Endodermal cell (in vitro differentiated cells): ENCODE data around the gene ITFG2. TPM values are rescaled to one million over a fixed set of nuclear protein-coding genes. Genes with fewer than 3 reads are reported as not detected.

Experiments used
- DNase-seq: peaks from one replicate; pipeline ENCODE4 v3.0.0-alpha.2; 2017
- H3K27ac ChIP-seq: 2 replicates; pipeline ENCODE4 v1.5.1; 2013; ENCODE audit warnings: mild to moderate bottlenecking, low read depth, low read length, moderate library complexity
- H3K27me3 ChIP-seq: 2 replicates; pipeline ENCODE4 v1.6.1; 2013; ENCODE audit warnings: mild to moderate bottlenecking, low read length, moderate library complexity; ENCODE audit not compliant: insufficient read depth, control insufficient read depth, poor library complexity, severe bottlenecking
- H3K36me3 ChIP-seq: 2 replicates; pipeline ENCODE4 v1.7.0; 2013; ENCODE audit warnings: mild to moderate bottlenecking, low read length, moderate library complexity; ENCODE audit not compliant: control insufficient read depth, insufficient read depth
- H3K4me1 ChIP-seq: one replicate; pipeline ENCODE4 v1.7.0; 2013; ENCODE audit warnings: low read length; ENCODE audit not compliant: control insufficient read depth, insufficient read depth
- H3K4me3 ChIP-seq: 2 replicates; pipeline ENCODE4 v1.5.1; 2013; ENCODE audit warnings: mild to moderate bottlenecking, low read length, moderate library complexity
- H3K9ac ChIP-seq: 2 replicates; pipeline ENCODE4 v1.6.1; 2013; ENCODE audit warnings: mild to moderate bottlenecking, low read length, moderate library complexity; ENCODE audit not compliant: poor library complexity, severe bottlenecking; ENCODE audit errors: extremely low read depth
- H3K9me3 ChIP-seq: 2 replicates; pipeline ENCODE4 v1.6.1; 2013; ENCODE audit warnings: mild to moderate bottlenecking, low read length, moderate library complexity; ENCODE audit not compliant: control insufficient read depth
- H3K27ac Mint-ChIP-seq: 2 replicates; pipeline ENCODE4 v1.8.0; 2020; ENCODE audit warnings: mixed read lengths
- H3K27me3 Mint-ChIP-seq: 2 replicates; pipeline ENCODE4 v1.8.0; 2021; ENCODE audit warnings: mild to moderate bottlenecking, mixed read lengths; ENCODE audit not compliant: insufficient read depth
- H3K36me3 Mint-ChIP-seq: 2 replicates; pipeline ENCODE4 v1.8.0; 2020; ENCODE audit warnings: low read depth, mixed read lengths
- H3K4me1 Mint-ChIP-seq: 2 replicates; pipeline ENCODE4 v1.8.0; 2020; ENCODE audit warnings: mixed read lengths
- H3K4me3 Mint-ChIP-seq: 2 replicates; pipeline ENCODE4 v1.8.0; 2020; ENCODE audit warnings: mild to moderate bottlenecking, moderate library complexity, mixed read lengths
- H3K9me3 Mint-ChIP-seq: 2 replicates; pipeline ENCODE4 v1.8.0; 2020; ENCODE audit warnings: mild to moderate bottlenecking, mixed read lengths
- WGBS, 2 experiments: methylation state at CpG; one replicate each; pipeline versions ENCODE4 v1.1.5 to v1.1.7; 2013; ENCODE audit warnings: missing lambda C conversion rate in 2 of 2, mixed read lengths in 1 of 2; ENCODE audit not compliant: insufficient coverage in 1 of 2, insufficient read length in 1 of 2; 5-methylcytosine and 5-hydroxymethylcytosine counted together
- total RNA-seq, 2 donors: library from RNA; stranded (reverse); fragmentation: NEBNext Ultra II Directional in 1 of 2; extraction: Animal tissue kit (Norgen Biotek cat#: 25700) in 1 of 2; gene quantifications; 2 replicates in 1 of 2; 3 replicates in 1 of 2; pipeline ENCODE4 v1.2.1, GENCODE V29; 2021
- TF ChIP-seq, protein P1 (sequence below): fragments of 200-600 bp; sonication (generic); conservative IDR thresholded peaks from 2 replicates; pipeline ENCODE4 v1.5.0; 2021; ENCODE audit warnings: antibody characterized with exemption, mild to moderate bottlenecking

ITFG2 gene
- total RNA-seq, 2 donors from 2014 or later = 22.5 to 59.5 TPM

DNA sequence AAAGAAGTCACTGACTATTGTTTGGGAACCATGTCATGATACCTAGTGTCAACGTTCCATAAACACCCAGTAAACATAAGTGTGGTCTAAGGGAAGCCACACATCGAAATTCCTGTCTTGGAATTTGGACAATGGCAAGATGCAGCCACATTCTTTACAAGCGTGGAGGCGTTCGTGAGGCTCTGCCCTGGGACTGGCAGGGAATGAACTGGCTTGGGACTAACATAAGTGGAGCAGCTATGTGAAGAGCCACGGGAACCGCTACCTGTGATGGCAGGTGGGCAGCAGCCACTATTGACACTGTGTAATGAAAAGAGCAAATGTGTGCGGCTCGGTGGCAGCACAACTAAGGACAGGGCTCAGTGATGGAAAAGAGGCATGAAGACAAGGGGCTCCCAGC lies 32.3 kb downstream of the ITFG2 start:
- Mint-ChIP-seq H3K4me3 (no peak overlapping the region), H3K4me1 (peaks cover 15% of the 10 kb centered on the region), H3K27ac (no peak overlapping the region), H3K27me3 (peaks cover 8% of the 10 kb centered on the region), H3K36me3 (peaks cover 7% of the 10 kb centered on the region), H3K9me3 (no peaks in the 10 kb centered on the region)
- Histone ChIP-seq H3K27ac (no peak overlapping the region), H3K27me3 (no peaks in the 10 kb centered on the region), H3K9ac (no peak overlapping the region), H3K4me3 (no peak overlapping the region), H3K4me1 (peaks cover 5% of the 10 kb centered on the region), H3K36me3 (no peaks in the 10 kb centered on the region), H3K9me3 (no peaks in the 10 kb centered on the region)
- 91 to 95% methylated on average over 8 to 9 of the region's 9 CpGs for WGBS, 2 experiments
- TF ChIP-seq, protein P1, sequence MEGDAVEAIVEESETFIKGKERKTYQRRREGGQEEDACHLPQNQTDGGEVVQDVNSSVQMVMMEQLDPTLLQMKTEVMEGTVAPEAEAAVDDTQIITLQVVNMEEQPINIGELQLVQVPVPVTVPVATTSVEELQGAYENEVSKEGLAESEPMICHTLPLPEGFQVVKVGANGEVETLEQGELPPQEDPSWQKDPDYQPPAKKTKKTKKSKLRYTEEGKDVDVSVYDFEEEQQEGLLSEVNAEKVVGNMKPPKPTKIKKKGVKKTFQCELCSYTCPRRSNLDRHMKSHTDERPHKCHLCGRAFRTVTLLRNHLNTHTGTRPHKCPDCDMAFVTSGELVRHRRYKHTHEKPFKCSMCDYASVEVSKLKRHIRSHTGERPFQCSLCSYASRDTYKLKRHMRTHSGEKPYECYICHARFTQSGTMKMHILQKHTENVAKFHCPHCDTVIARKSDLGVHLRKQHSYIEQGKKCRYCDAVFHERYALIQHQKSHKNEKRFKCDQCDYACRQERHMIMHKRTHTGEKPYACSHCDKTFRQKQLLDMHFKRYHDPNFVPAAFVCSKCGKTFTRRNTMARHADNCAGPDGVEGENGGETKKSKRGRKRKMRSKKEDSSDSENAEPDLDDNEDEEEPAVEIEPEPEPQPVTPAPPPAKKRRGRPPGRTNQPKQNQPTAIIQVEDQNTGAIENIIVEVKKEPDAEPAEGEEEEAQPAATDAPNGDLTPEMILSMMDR = no peak
- no peak for DNase-seq

DNA sequence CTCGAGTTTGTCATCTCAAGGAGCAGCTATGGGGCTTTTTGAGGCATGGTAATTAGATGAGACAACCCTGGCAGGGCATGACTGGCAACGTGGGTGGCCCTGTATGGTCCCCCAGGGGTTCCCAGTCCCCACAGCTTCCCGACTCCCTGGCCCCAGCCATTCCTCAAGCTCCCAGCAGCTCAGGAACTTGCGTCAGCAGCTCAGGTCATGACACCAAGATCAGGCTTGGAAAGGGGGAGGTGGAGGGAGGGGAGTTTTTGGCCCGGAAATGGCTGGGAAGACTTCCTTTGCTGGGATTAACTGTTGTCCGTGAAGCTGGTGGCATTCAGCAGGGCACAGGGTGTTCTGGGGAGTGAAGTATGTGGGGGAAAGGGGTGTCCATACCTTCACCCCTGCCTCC lies 32.8 kb downstream of the ITFG2 start:
- Mint-ChIP-seq H3K9me3 (no peaks in the 10 kb centered on the region), H3K27ac (no peak overlapping the region), H3K4me3 (no peak overlapping the region), H3K36me3 (peaks cover 4% of the 10 kb centered on the region), H3K4me1 (peaks cover 16% of the 10 kb centered on the region), H3K27me3 (peaks cover 8% of the 10 kb centered on the region)
- DNase-seq = peak; percentile 70
- peak overlapping the region; percentile 47 for H3K27ac ChIP-seq
- no peaks in the 10 kb centered on the region for H3K9me3 ChIP-seq
- H3K27me3 ChIP-seq = no peaks in the 10 kb centered on the region
- H3K4me1 ChIP-seq = peaks cover 5% of the 10 kb centered on the region
- H3K4me3 ChIP-seq = no peak overlapping the region
- WGBS, 2 experiments = 43 to 69% methylated on average over 1 to 6 of the region's 6 CpGs
- TF ChIP-seq, protein P1 = no peak
- H3K9ac ChIP-seq = no peak overlapping the region
- H3K36me3 ChIP-seq = no peaks in the 10 kb centered on the region

DNA sequence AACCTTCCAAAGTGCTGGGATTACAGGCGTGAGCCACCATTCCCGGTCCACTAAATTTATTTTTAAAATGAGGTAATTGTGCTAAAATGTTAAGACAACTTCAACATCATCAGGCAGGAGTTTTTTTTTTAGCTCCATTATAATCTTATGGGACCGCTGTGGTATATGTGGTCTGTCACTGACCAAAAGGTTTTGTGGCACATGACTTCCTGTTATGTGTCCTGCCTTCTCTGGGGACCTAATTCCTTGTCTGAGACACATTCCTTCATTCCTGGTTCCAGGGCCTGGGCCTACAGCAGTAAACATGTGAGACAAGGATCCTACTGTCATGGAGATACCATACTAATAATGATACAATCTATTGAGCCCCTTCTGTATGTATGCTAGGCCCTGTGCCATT lies 39.5 kb downstream of the ITFG2 start:
- Mint-ChIP-seq H3K27me3 (peaks cover 15% of the 10 kb centered on the region), H3K4me3 (no peak overlapping the region), H3K36me3 (no peaks in the 10 kb centered on the region), H3K4me1 (peaks cover 5% of the 10 kb centered on the region), H3K9me3 (no peaks in the 10 kb centered on the region), H3K27ac (no peak overlapping the region)
- no peak overlapping the region for H3K4me3 ChIP-seq
- H3K36me3 ChIP-seq = no peaks in the 10 kb centered on the region
- TF ChIP-seq, protein P1 = no peak
- no peaks in the 10 kb centered on the region for H3K4me1 ChIP-seq
- no peak overlapping the region for H3K27ac ChIP-seq
- 100% methylated on average over 3 of the region's 3 CpGs; no CpG with 5 or more reads in 1 of the 2 experiments for WGBS, 2 experiments
- H3K9me3 ChIP-seq = no peaks in the 10 kb centered on the region
- no peak overlapping the region for H3K9ac ChIP-seq
- no peaks in the 10 kb centered on the region for H3K27me3 ChIP-seq
- no peak for DNase-seq
